Measurements from ENCODE around the gene IL12RB2. TPM values are rescaled to one million over a fixed set of nuclear protein-coding genes. Genes with fewer than 3 reads are reported as not detected.

The IL12RB2 gene
- polyA plus RNA-seq, 1 of the 3 experiments (the other 2 are of a cell fraction): not detected

DNA sequence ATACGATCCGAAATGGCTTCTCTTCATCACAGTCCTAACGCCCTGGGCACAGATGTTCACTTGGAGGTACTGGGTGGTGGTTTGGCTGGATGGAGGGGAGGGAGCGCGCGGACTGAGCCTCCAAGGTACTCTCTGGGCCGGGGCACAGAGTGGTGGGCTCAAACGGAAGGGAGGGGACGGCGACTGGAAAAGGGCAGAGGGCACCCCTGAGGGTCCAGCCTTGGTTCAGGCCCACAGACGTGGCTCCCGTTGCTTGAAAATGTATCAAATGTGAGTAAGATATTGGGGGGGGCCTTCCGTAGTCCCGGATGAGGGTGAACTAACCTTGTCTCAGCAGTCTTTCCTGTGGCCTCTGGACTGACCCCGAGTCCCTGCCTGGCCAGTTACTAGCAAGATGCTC lies 463 bp downstream of the IL12RB2 start:
- Histone ChIP-seq H3K4me3 (ENCODE audit: low read depth in 2 of 2, low read length in 1 of 2) (no peak overlapping the region), H4K20me1 (ENCODE audit: insufficient read depth) (no peaks in the 10 kb centered on the region), H3K9me2 (no peaks in the 10 kb centered on the region), H3K4me1 (ENCODE audit: control insufficient read depth in 1 of 2, insufficient read depth in 2 of 2, low read depth in 1 of 2, low read length in 1 of 2) (peaks cover 0 to 3% of the 10 kb centered on the region in 2 experiments; a peak in 1 of 4 replicates), H2AFZ (ENCODE audit: low read depth) (no peak overlapping the region), H3K36me3 (replicated peaks in 1 of 2; ENCODE audit: control insufficient read depth in 1 of 2, insufficient read depth in 2 of 2, low read length in 1 of 2) (no peaks in the 10 kb centered on the region), H3K4me2 (no peak overlapping the region), H3K27ac (ENCODE audit: low read depth in 2 of 2, low read length in 1 of 2) (no peak overlapping the region), H3F3A (replicated peaks; ENCODE audit: insufficient read depth) (no peaks in the 10 kb centered on the region), H3K9me3 (no peaks in the 10 kb centered on the region), H3K27me3 (ENCODE audit: insufficient read depth) (peaks cover 6% of the 10 kb centered on the region; the same call in 1 of the 2 replicates), H3K9ac (no peak overlapping the region), H3K79me2 (ENCODE audit: insufficient read depth) (no peaks in the 10 kb centered on the region)
- ChIA-PET CTCF (no interaction called here), POLR2A (no interaction called here)
- WGBS (ENCODE audit: low lambda C conversion rate): 82% methylated on average over 15 of the region's 15 CpGs
- DNase-seq: no peak
- TF ChIP-seq TEAD4 (IDR thresholded peaks at IDR 0.05; ENCODE audit: borderline replicate concordance, insufficient read depth) (no peak), FOSL2 (IDR thresholded peaks at IDR 0.05; ENCODE audit: borderline replicate concordance, low read depth) (no peak), RAD21 (IDR thresholded peaks at IDR 0.05; ENCODE audit: low read length) (no peak), SMC3 (IDR thresholded peaks at IDR 0.05; ENCODE audit: low read depth, low read length) (no peak), EP300 (IDR thresholded peaks at IDR 0.05; ENCODE audit: borderline replicate concordance in 1 of 2, low read depth in 1 of 2, low read length in 1 of 2) (no peak), MEF2A (IDR thresholded peaks at IDR 0.05; ENCODE audit: borderline replicate concordance, low read depth) (no peak), GABPA (IDR thresholded peaks at IDR 0.05; ENCODE audit: low read depth) (no peak), TCF12 (IDR thresholded peaks at IDR 0.05) (no peak), MXI1 (IDR thresholded peaks at IDR 0.05; ENCODE audit: low read depth, low read length) (no peak), YY1 (IDR thresholded peaks at IDR 0.05; ENCODE audit: low read depth) (no peak)
- TF ChIP-seq, protein P1, sequence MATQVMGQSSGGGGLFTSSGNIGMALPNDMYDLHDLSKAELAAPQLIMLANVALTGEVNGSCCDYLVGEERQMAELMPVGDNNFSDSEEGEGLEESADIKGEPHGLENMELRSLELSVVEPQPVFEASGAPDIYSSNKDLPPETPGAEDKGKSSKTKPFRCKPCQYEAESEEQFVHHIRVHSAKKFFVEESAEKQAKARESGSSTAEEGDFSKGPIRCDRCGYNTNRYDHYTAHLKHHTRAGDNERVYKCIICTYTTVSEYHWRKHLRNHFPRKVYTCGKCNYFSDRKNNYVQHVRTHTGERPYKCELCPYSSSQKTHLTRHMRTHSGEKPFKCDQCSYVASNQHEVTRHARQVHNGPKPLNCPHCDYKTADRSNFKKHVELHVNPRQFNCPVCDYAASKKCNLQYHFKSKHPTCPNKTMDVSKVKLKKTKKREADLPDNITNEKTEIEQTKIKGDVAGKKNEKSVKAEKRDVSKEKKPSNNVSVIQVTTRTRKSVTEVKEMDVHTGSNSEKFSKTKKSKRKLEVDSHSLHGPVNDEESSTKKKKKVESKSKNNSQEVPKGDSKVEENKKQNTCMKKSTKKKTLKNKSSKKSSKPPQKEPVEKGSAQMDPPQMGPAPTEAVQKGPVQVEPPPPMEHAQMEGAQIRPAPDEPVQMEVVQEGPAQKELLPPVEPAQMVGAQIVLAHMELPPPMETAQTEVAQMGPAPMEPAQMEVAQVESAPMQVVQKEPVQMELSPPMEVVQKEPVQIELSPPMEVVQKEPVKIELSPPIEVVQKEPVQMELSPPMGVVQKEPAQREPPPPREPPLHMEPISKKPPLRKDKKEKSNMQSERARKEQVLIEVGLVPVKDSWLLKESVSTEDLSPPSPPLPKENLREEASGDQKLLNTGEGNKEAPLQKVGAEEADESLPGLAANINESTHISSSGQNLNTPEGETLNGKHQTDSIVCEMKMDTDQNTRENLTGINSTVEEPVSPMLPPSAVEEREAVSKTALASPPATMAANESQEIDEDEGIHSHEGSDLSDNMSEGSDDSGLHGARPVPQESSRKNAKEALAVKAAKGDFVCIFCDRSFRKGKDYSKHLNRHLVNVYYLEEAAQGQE (IDR thresholded peaks at IDR 0.05; ENCODE audit: low read depth, low read length): no peak
- TF ChIP-seq, protein P2, sequence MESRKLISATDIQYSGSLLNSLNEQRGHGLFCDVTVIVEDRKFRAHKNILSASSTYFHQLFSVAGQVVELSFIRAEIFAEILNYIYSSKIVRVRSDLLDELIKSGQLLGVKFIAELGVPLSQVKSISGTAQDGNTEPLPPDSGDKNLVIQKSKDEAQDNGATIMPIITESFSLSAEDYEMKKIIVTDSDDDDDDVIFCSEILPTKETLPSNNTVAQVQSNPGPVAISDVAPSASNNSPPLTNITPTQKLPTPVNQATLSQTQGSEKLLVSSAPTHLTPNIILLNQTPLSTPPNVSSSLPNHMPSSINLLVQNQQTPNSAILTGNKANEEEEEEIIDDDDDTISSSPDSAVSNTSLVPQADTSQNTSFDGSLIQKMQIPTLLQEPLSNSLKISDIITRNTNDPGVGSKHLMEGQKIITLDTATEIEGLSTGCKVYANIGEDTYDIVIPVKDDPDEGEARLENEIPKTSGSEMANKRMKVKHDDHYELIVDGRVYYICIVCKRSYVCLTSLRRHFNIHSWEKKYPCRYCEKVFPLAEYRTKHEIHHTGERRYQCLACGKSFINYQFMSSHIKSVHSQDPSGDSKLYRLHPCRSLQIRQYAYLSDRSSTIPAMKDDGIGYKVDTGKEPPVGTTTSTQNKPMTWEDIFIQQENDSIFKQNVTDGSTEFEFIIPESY (IDR thresholded peaks at IDR 0.05; ENCODE audit: borderline replicate concordance, low read depth): no peak

DNA sequence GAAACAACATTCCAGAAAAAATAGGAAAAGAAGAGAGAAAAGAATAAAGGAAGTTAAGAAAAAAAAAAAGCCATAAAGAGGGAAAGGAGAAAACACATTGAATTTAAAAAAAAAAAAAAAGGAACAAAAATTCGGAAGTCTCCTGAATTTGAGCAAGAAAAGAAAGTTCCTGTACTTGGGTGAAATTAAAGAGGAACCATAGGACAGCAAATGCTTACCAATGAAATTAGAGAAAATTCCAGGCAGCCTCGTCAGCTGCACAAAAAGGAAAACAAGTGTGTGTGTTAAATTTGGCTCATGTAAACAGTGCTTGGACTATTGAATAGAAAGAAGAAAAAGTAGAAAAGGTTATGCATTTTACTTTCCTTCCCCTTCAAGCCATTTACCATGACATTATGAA lies 4.9 kb downstream of the IL12RB2 start:
- H3F3A ChIP-seq (replicated peaks; ENCODE audit: insufficient read depth): no peaks in the 10 kb centered on the region
- TF ChIP-seq, protein P3, sequence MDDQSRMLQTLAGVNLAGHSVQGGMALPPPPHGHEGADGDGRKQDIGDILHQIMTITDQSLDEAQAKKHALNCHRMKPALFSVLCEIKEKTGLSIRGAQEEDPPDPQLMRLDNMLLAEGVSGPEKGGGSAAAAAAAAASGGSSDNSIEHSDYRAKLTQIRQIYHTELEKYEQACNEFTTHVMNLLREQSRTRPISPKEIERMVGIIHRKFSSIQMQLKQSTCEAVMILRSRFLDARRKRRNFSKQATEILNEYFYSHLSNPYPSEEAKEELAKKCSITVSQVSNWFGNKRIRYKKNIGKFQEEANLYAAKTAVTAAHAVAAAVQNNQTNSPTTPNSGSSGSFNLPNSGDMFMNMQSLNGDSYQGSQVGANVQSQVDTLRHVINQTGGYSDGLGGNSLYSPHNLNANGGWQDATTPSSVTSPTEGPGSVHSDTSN (IDR thresholded peaks at IDR 0.05): no peak
- TF ChIP-seq TCF12 (IDR thresholded peaks at IDR 0.05): no peak
- TF ChIP-seq, protein P4, sequence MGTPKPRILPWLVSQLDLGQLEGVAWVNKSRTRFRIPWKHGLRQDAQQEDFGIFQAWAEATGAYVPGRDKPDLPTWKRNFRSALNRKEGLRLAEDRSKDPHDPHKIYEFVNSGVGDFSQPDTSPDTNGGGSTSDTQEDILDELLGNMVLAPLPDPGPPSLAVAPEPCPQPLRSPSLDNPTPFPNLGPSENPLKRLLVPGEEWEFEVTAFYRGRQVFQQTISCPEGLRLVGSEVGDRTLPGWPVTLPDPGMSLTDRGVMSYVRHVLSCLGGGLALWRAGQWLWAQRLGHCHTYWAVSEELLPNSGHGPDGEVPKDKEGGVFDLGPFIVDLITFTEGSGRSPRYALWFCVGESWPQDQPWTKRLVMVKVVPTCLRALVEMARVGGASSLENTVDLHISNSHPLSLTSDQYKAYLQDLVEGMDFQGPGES (IDR thresholded peaks at IDR 0.05; ENCODE audit: low read depth, low read length): no peak
- no peak for TF ChIP-seq FOSL2 (IDR thresholded peaks at IDR 0.05; ENCODE audit: borderline replicate concordance, low read depth)
- no peak for TF ChIP-seq GATA2 (CRISPR knock-in tag; IDR thresholded peaks at IDR 0.05)
- no peak for TF ChIP-seq RFX5 (IDR thresholded peaks at IDR 0.05; ENCODE audit: low read length)
- TF ChIP-seq MXI1 (IDR thresholded peaks at IDR 0.05; ENCODE audit: low read depth, low read length): no peak
- TF ChIP-seq NRF1 (IDR thresholded peaks at IDR 0.05; ENCODE audit: low read depth, low read length): no peak
- TF ChIP-seq SMC3 (IDR thresholded peaks at IDR 0.05; ENCODE audit: low read depth, low read length): no peak
- TF ChIP-seq, protein P5, sequence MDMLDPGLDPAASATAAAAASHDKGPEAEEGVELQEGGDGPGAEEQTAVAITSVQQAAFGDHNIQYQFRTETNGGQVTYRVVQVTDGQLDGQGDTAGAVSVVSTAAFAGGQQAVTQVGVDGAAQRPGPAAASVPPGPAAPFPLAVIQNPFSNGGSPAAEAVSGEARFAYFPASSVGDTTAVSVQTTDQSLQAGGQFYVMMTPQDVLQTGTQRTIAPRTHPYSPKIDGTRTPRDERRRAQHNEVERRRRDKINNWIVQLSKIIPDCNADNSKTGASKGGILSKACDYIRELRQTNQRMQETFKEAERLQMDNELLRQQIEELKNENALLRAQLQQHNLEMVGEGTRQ (IDR thresholded peaks at IDR 0.05; ENCODE audit: borderline replicate concordance, low read depth, low read length): no peak
- peaks cover 6% of the 10 kb centered on the region; the same call in 1 of the 2 replicates for H3K27me3 ChIP-seq (ENCODE audit: insufficient read depth)
- CTCF ChIA-PET: no interaction called here
- no peak overlapping the region; a peak in 1 of 4 replicates for H3K4me3 ChIP-seq (ENCODE audit: low read depth in 2 of 2, low read length in 1 of 2)
- no peak for DNase-seq
- POLR2A ChIA-PET: no interaction called here
- H4K20me1 ChIP-seq (ENCODE audit: insufficient read depth): no peaks in the 10 kb centered on the region
- 47% methylated on average over 2 of the region's 2 CpGs for WGBS (ENCODE audit: low lambda C conversion rate)
- no peaks in the 10 kb centered on the region for H3K9me3 ChIP-seq
- no peak overlapping the region for H3K27ac ChIP-seq (ENCODE audit: low read depth in 2 of 2, low read length in 1 of 2)
- no peaks in the 10 kb centered on the region for H3K9me2 ChIP-seq
- H3K9ac ChIP-seq: no peak overlapping the region
- no peak overlapping the region for H3K4me2 ChIP-seq
- no peak overlapping the region for H2AFZ ChIP-seq (ENCODE audit: low read depth)
- no peaks in the 10 kb centered on the region for H3K36me3 ChIP-seq (replicated peaks in 1 of 2; ENCODE audit: control insufficient read depth in 1 of 2, insufficient read depth in 2 of 2, low read length in 1 of 2)
- no peaks in the 10 kb centered on the region for H3K79me2 ChIP-seq (ENCODE audit: insufficient read depth)
- no peaks in the 10 kb centered on the region; a peak in 1 of 4 replicates for H3K4me1 ChIP-seq (ENCODE audit: control insufficient read depth in 1 of 2, insufficient read depth in 2 of 2, low read depth in 1 of 2, low read length in 1 of 2)

Measured in SK-N-SH (cell line).